ENCODE results near the gene CLCNKB. TPM values are rescaled to one million over a fixed set of nuclear protein-coding genes. Genes with fewer than 3 reads are reported as not detected.

The CLCNKB gene
- total and polyA plus RNA-seq, 4 donors = 0.06 to 1.9 (median 0.29) TPM

DNA sequence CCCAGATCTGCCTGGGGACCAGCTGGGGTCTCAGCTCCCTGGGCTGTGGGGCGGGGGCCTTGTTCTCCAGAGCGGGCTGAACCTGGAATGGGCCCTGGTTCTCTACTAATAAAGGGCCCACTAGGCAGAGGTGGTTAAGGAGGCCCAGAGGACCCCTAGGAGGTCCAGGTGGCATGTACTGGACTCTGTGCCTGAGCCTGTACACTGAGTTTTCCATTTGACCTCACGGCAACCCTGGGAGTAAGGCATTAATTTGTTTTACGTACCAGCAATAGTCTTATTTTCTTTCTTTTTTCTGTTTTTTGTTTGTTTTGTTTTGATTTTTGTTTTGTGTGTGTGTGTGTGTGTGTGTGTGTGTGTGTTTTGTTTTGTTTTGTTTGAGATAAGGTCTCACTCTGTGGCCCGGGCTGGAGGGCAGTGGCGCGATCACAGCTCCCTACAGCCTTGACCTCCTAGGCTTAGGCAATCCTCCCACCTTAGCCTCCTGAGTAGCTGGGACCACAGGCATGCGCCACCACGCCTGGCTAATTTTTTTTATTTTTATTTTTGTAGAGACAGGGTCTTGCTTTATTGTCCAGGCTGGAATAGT, 49.4 kb downstream of the CLCNKB start:
- TF ChIP-seq, protein P1, sequence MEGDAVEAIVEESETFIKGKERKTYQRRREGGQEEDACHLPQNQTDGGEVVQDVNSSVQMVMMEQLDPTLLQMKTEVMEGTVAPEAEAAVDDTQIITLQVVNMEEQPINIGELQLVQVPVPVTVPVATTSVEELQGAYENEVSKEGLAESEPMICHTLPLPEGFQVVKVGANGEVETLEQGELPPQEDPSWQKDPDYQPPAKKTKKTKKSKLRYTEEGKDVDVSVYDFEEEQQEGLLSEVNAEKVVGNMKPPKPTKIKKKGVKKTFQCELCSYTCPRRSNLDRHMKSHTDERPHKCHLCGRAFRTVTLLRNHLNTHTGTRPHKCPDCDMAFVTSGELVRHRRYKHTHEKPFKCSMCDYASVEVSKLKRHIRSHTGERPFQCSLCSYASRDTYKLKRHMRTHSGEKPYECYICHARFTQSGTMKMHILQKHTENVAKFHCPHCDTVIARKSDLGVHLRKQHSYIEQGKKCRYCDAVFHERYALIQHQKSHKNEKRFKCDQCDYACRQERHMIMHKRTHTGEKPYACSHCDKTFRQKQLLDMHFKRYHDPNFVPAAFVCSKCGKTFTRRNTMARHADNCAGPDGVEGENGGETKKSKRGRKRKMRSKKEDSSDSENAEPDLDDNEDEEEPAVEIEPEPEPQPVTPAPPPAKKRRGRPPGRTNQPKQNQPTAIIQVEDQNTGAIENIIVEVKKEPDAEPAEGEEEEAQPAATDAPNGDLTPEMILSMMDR (IDR thresholded peaks at IDR 0.05; ENCODE audit: control extremely low read depth, extremely low read depth) = no peak
- no peak overlapping the region for H3K9ac ChIP-seq (ENCODE audit: insufficient read depth in 1 of 2, low read length in 2 of 2)
- H3K4me1 ChIP-seq (ENCODE audit: control insufficient read depth in 5 of 5, insufficient read depth in 5 of 5, low read length in 5 of 5) = peaks cover 0 to 3% (median 0%) of the 10 kb centered on the region in 5 donors
- no peak overlapping the region for H3K27ac ChIP-seq (ENCODE audit: low read depth in 1 of 2, low read length in 1 of 2)
- WGBS, 2 donors = 95% methylated on average over 9 of the region's 9 CpGs
- no peak overlapping the region for H3K4me3 ChIP-seq
- no peak for DNase-seq
- no peak for ATAC-seq (ENCODE audit: insufficient read depth, low FRiP score)
- H3K9me3 ChIP-seq (ENCODE audit: control insufficient read depth in 4 of 4, insufficient read depth in 3 of 4, low read length in 3 of 4) = no peaks in the 10 kb centered on the region
- H3K36me3 ChIP-seq (ENCODE audit: control insufficient read depth in 4 of 4, insufficient read depth in 4 of 4, low read length in 4 of 4) = no peaks in the 10 kb centered on the region
- no peaks in the 10 kb centered on the region for H3K27me3 ChIP-seq (ENCODE audit: control insufficient read depth in 3 of 3, insufficient read depth in 3 of 3, low read length in 2 of 3)

DNA sequence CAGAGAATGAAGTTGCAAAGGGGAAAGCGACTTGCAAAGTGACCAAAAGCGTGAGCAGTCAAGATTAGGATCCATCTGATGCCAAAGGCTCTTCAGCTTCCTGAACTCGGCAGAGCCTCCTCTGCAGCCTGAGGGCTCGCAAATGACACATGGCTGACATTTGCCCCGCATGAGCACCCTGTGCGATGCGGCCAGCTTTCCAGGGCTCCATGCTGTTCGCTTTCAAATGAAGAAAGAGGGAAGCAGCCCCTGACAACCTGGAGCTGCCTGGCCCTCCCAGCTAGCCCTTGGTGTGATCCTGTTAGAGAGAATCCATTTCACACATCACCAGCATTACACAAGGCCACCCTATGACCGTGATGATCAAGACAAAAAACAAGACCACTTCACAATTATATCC, 50.0 kb downstream of the CLCNKB start:
- H3K4me1 ChIP-seq (ENCODE audit: control insufficient read depth in 5 of 5, insufficient read depth in 5 of 5, low read length in 5 of 5) = peaks cover 0 to 2% (median 0%) of the 10 kb centered on the region in 5 donors
- no peak overlapping the region for H3K4me3 ChIP-seq
- TF ChIP-seq, protein P1 (IDR thresholded peaks at IDR 0.05; ENCODE audit: control extremely low read depth, extremely low read depth) = no peak
- WGBS, 2 donors = 79 to 85% methylated on average over 9 of the region's 9 CpGs
- no peaks in the 10 kb centered on the region for H3K27me3 ChIP-seq (ENCODE audit: control insufficient read depth in 3 of 3, insufficient read depth in 3 of 3, low read length in 2 of 3)
- H3K27ac ChIP-seq (ENCODE audit: low read depth in 1 of 2, low read length in 1 of 2) = no peak overlapping the region
- H3K9ac ChIP-seq (ENCODE audit: insufficient read depth in 1 of 2, low read length in 2 of 2) = no peak overlapping the region
- DNase-seq (no peak), ATAC-seq (ENCODE audit: insufficient read depth, low FRiP score) (no peak)
- H3K36me3 ChIP-seq (ENCODE audit: control insufficient read depth in 4 of 4, insufficient read depth in 4 of 4, low read length in 4 of 4) = no peaks in the 10 kb centered on the region
- H3K9me3 ChIP-seq (ENCODE audit: control insufficient read depth in 4 of 4, insufficient read depth in 3 of 4, low read length in 3 of 4) = no peaks in the 10 kb centered on the region

DNA sequence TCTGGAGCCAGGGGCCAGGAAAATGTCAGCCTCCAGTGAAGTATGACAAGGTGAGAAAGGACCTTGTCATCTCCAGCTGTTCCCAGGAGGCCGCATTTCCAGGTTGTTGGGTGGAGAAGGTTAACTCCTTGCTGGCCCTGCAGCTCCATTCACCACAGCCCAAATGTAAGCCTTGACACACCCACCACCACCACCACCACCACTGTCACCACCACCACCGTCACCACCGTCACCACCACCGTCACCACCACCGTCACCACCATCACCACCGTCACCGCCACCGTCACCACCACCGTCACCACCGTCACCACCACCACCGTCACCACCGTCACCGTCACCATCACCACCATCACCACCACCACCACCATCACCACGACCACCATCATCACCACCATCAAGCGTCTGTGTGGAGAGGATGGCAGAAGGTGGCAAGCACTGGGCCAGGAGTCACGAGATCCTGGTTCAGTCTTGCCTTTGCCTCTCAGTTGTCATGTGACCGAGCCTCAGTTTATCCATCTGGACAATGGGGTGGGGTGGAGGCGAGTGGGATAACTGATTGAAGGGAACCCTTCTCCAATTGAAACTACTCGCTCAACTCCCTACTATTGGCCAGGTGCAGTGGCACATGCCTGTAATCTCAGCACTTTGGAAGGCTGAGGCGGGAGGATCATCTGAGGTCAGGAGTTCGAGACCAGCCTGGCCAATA, 51.0 kb downstream of the CLCNKB start:
- no peak overlapping the region for H3K4me3 ChIP-seq
- no peak for ATAC-seq (ENCODE audit: insufficient read depth, low FRiP score)
- WGBS, 2 donors = 93 to 95% methylated on average over 20 to 21 of the region's 21 CpGs
- no peaks in the 10 kb centered on the region for H3K9me3 ChIP-seq (ENCODE audit: control insufficient read depth in 4 of 4, insufficient read depth in 3 of 4, low read length in 3 of 4)
- no peak overlapping the region for H3K27ac ChIP-seq (ENCODE audit: low read depth in 1 of 2, low read length in 1 of 2)
- H3K27me3 ChIP-seq (ENCODE audit: control insufficient read depth in 3 of 3, insufficient read depth in 3 of 3, low read length in 2 of 3) = no peaks in the 10 kb centered on the region
- no peaks in the 10 kb centered on the region for H3K4me1 ChIP-seq (ENCODE audit: control insufficient read depth in 5 of 5, insufficient read depth in 5 of 5, low read length in 5 of 5)
- H3K9ac ChIP-seq (ENCODE audit: insufficient read depth in 1 of 2, low read length in 2 of 2) = no peak overlapping the region
- TF ChIP-seq, protein P1 (IDR thresholded peaks at IDR 0.05; ENCODE audit: control extremely low read depth, extremely low read depth) = no peak
- no peak for DNase-seq
- H3K36me3 ChIP-seq (ENCODE audit: control insufficient read depth in 4 of 4, insufficient read depth in 4 of 4, low read length in 4 of 4) = no peaks in the 10 kb centered on the region

Data from lung (tissue), 12 donors.